Naive B cell (primary cell): ENCODE results near the gene WAPL. TPM values are rescaled to one million over a fixed set of nuclear protein-coding genes. Genes with fewer than 3 reads are reported as not detected.

Source experiments
- ATAC-seq, 2 donors: fragments of 150-1000 bp; cut with Tn5 transposase; 2 replicates each; pipeline ENCODE4 v1.10.0; 2021; ENCODE audit warnings: low read depth in 2 of 2, mild to moderate bottlenecking in 2 of 2, moderate library complexity in 2 of 2
- DNase-seq: peaks from one replicate; pipeline ENCODE4 v3.0.0; 2022
- H3K27ac Mint-ChIP-seq, 6 donors: one replicate each; pipeline ENCODE4 v1.8.0; 2020 to 2022; ENCODE audit warnings: mild to moderate bottlenecking in 6 of 6, mixed read lengths in 6 of 6, moderate library complexity in 5 of 6, inconsistent platforms in 2 of 6
- H3K27me3 Mint-ChIP-seq, 3 donors: one replicate each; pipeline ENCODE4 v1.8.0; 2021 to 2022; ENCODE audit warnings: mixed read lengths in 3 of 3, mild to moderate bottlenecking in 1 of 3
- H3K36me3 Mint-ChIP-seq, 2 donors: one replicate each; pipeline ENCODE4 v1.8.0; 2020 to 2022; ENCODE audit warnings: mixed read lengths in 2 of 2, inconsistent platforms in 1 of 2, mild to moderate bottlenecking in 1 of 2
- H3K4me1 Mint-ChIP-seq, 3 donors: one replicate each; pipeline ENCODE4 v1.8.0; 2020 to 2022; ENCODE audit warnings: mixed read lengths in 3 of 3, inconsistent platforms in 1 of 3, mild to moderate bottlenecking in 1 of 3, moderate library complexity in 1 of 3
- H3K4me3 Mint-ChIP-seq, 8 donors: one replicate each; pipeline ENCODE4 v1.8.0; 2020 to 2022; ENCODE audit warnings: mild to moderate bottlenecking in 8 of 8, mixed read lengths in 8 of 8, moderate library complexity in 8 of 8, inconsistent platforms in 2 of 8
- H3K9me3 Mint-ChIP-seq, 7 donors: one replicate each; pipeline ENCODE4 v1.8.0; 2020 to 2022; ENCODE audit warnings: mixed read lengths in 7 of 7, mild to moderate bottlenecking in 5 of 7, inconsistent platforms in 2 of 7, moderate library complexity in 1 of 7
- polyA plus RNA-seq, 6 donors: library from polyadenylated mRNA; unstranded; fragments of 300-500 nt; fragmentation: Illumina TruSeq; gene quantifications; one replicate each; pipeline ENCODE4 v1.2.3, GENCODE V29; 2021; ENCODE audit warnings: low read depth in 6 of 6

WAPL gene
- polyA plus RNA-seq, 6 donors from 2014 or later: 19.7 to 40.0 (median 32.7) TPM

DNA sequence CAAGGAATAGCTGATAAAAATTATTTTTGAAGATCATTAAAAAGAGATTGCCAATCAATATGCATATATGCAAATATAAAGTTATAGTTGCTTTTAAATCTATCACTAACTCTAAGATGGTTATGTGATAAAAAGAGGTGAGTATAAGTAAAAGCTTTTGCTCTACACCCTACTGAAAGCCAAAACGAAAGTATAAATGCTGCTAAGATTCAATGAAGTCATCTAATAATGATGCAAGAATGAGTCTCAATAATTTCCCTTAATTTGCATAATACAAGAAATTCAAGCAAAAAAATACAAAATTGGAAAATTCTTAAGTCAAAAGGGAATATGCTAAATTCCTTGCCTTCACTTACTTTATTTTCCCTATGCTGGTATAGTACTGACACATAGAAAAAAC, 75.2 kb downstream of the WAPL start:
- peaks cover 0 to 14% (median 11%) of the 10 kb centered on the region in 7 donors for H3K9me3 Mint-ChIP-seq
- peak overlapping the region in 3 of 6 donors; percentile 27 to 59 (median 32) for H3K27ac Mint-ChIP-seq
- no peak for DNase-seq
- H3K36me3 Mint-ChIP-seq: peaks cover 37 to 53% of the 10 kb centered on the region in 2 donors
- peaks cover 23 to 40% (median 30%) of the 10 kb centered on the region in 3 donors for H3K4me1 Mint-ChIP-seq
- H3K27me3 Mint-ChIP-seq: no peaks in the 10 kb centered on the region
- no peak for ATAC-seq
- H3K4me3 Mint-ChIP-seq: no peak overlapping the region

DNA sequence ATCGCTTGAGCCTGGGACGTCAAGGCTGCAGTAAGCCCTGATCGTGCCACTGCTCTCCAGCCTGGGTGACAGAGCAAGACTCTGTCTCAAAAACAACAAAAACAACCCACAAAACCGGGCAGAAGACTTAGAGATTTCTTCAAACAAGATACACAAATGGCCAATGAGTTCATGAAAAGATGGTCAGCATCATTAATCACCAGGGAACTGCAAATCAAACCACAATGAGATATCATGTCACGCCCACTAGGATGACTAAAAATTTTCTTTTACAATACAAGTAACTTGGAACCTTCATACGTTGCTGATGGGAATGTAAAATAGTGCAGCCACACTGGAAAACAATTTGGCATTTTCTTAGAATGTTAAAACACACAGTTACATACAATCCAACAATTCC, 77.7 kb downstream of the WAPL start:
- no peaks in the 10 kb centered on the region for H3K9me3 Mint-ChIP-seq
- ATAC-seq: no peak
- no peak for DNase-seq
- peaks cover 35 to 49% of the 10 kb centered on the region in 2 donors for H3K36me3 Mint-ChIP-seq
- H3K4me3 Mint-ChIP-seq: no peak overlapping the region
- no peak overlapping the region for H3K27ac Mint-ChIP-seq
- H3K4me1 Mint-ChIP-seq: peaks cover 8 to 18% (median 18%) of the 10 kb centered on the region in 3 donors
- H3K27me3 Mint-ChIP-seq: no peaks in the 10 kb centered on the region

DNA sequence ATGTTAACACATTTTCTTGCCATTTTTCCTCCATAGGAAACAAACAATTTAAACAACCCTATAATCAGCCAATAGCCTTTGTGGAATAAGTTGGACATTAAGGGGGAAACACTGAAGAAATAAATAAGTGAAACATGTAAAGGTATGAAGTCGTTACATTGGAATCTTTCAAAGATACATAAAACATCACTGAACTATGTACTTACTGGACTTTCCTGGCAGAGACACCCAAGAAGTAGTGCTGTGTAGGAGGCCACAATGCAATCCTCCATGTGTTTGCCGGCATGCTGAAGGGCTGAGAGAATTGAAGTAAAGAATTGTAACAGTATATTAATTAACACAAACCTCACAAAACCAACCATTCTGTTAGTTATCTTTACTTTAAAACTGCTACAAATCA, 78.5 kb downstream of the WAPL start:
- DNase-seq (no peak), ATAC-seq (no peak)
- peaks cover 34 to 48% of the 10 kb centered on the region in 2 donors for H3K36me3 Mint-ChIP-seq
- H3K4me3 Mint-ChIP-seq: no peak overlapping the region
- no peaks in the 10 kb centered on the region for H3K9me3 Mint-ChIP-seq
- no peaks in the 10 kb centered on the region for H3K27me3 Mint-ChIP-seq
- no peak overlapping the region for H3K27ac Mint-ChIP-seq
- H3K4me1 Mint-ChIP-seq: peaks cover 8 to 18% (median 15%) of the 10 kb centered on the region in 3 donors

DNA sequence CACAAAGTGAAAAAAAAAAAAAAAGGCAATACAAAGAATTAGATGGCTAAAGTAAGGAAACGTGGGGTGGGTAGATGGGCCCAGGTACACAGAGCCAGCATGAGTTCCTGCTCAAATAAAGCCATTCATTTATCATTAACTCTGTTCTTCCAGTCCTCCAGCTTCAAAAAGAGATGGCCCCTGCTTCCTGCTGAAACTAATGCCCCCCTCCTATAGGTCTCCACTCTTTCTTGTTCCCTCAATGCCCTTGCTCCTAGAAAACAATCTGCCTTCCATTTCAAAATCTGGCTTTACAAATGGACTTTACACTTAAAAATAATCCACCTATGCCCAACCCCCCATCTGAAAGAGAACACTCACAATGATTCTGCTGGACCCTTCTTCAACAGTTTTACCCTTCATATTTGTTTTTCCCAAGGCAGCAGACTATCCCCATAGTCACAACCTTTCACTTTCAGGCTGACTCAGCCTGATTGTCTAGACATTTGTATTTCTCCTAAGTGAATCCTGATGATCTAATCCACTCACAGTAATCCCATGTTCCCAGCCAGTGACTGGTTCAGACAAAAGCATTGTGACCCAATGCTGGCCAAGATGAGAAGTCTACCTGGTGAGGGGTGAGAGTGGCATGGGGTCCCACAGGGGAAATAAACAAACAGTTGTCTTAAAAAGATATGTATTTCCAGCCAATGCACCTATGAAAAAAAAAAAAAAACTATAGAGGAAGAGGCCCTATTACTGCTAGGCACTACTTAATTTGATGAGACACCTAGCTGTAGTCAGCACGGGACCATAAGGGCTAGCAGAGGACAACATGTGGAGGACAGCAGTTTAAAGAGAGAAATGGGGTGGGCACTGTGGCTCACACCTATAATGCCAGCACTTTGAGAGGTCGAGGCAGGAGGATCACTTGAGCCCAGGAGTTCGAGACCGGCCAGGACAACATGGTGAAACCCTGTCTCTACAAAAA, 80.4 kb downstream of the WAPL start:
- peak overlapping the region in 2 of 6 donors; percentile 52 to 57 for H3K27ac Mint-ChIP-seq
- peaks cover 31 to 45% of the 10 kb centered on the region in 2 donors for H3K36me3 Mint-ChIP-seq

DNA sequence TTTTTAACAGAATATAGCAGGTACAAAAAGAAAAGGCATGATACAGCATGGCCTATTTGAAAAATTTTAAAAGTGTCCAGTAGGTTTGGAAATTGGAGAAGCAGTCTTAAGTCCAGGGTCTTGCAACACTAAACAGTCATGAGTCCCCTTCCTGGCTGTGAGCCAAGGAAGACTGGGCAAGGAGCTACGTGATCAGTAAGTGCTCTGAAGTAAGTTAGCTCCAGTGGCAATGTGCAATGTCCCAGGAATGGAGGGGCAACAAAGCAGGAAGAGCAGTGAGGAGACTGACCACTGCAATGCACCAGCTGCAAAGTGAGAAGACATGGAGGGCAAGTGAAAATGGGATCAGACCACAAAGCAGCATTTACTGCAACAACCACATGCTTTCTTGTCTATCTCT, 82.0 kb downstream of the WAPL start:
- Mint-ChIP-seq H3K27ac (peak overlapping the region in 1 of 6 donors; percentile 60), H3K27me3 (no peaks in the 10 kb centered on the region), H3K4me3 (no peak overlapping the region), H3K36me3 (peaks cover 26 to 36% of the 10 kb centered on the region in 2 donors), H3K9me3 (no peaks in the 10 kb centered on the region), H3K4me1 (peaks cover 0 to 10% (median 3%) of the 10 kb centered on the region in 3 donors)
- no peak for DNase-seq
- no peak for ATAC-seq

More for the DNA sequence above, 80.4 kb downstream of the WAPL start:
- ATAC-seq: no peak
- no peak for DNase-seq
- Mint-ChIP-seq H3K4me1 (peaks cover 1 to 10% (median 3%) of the 10 kb centered on the region in 3 donors), H3K9me3 (no peaks in the 10 kb centered on the region), H3K4me3 (no peak overlapping the region), H3K27me3 (no peaks in the 10 kb centered on the region)

DNA sequence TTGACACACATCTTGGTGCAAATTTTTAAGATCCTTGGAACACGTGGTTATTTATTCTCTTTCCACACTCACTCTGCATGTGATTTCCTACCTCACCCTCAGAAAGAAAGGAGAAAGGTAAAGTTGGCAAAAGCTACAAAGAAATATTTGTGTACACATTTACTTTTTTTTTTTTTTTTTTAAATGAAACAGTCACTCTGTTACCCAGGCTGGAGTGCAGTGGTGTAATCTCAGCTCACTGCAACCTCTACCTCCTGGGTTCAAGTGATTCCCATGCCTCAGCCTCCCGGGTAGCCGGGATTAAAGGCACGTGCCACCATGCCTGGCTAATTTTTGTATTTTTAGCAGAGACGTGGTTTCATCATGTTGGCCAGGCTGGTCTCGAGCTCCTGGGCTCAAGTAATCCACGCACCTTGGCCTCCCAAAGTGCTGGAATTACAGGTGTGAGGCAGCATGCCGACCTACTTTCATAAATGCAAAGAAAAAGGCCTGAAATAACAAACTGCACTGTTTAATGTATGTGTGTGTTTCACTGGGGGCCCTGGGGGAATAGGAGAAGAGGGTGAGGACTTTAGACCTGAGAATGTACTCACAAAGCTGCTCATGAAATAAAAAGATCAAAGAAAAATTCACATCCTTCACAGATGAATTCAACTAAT, 83.4 kb downstream of the WAPL start:
- Mint-ChIP-seq H3K4me3 (no peak overlapping the region), H3K4me1 (peaks cover 0 to 10% (median 3%) of the 10 kb centered on the region in 3 donors), H3K9me3 (no peaks in the 10 kb centered on the region), H3K27ac (peak overlapping the region in 2 of 6 donors; percentile 12 to 60), H3K27me3 (no peaks in the 10 kb centered on the region), H3K36me3 (peaks cover 26 to 34% of the 10 kb centered on the region in 2 donors)
- DNase-seq: no peak
- no peak for ATAC-seq

DNA sequence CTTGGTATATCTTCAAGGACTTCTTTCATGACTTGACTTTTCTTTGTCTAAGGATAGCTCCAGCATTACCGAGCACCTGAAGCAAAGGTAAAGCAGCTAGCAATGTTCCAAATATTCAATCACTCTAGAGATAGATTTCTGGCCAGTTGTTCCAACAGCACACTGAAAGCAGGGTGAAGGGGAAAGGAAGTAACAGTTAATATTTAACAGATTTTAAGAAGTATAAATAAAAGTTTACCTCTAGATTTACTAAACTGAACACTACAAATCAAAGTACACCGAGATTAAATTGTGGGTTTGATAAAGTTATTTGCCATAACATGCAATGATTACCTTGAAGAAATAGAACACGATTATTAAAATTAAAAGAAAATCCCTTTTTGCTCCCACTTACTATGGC, 84.1 kb downstream of the WAPL start:
- peaks cover 26 to 30% of the 10 kb centered on the region in 2 donors for H3K36me3 Mint-ChIP-seq
- DNase-seq: no peak

DNA sequence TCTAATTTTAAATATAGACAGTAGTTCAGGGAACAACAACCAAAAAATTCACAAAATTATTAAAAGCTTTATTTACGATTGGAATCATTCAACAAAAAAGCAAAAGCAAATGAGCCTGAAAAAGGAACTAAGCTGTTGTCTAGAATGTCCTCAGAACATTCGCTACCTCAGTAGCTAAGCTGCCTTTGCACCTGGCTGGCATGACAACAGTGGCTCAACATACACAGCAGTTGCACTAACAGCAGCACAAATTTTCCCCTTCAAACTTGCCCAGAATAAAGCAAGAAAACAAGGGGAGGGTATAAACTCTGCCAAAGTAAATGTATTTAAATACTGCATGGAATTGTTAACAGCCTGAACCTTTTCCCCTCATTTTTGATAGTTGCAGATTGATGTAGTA, 84.6 kb downstream of the WAPL start:
- peaks cover 26 to 30% of the 10 kb centered on the region in 2 donors for H3K36me3 Mint-ChIP-seq
- H3K27ac Mint-ChIP-seq: no peak overlapping the region

More for the DNA sequence above, 84.1 kb downstream of the WAPL start:
- Mint-ChIP-seq H3K4me3 (no peak overlapping the region), H3K9me3 (no peaks in the 10 kb centered on the region), H3K4me1 (peaks cover 0 to 10% (median 3%) of the 10 kb centered on the region in 3 donors), H3K27ac (no peak overlapping the region), H3K27me3 (no peaks in the 10 kb centered on the region)
- no peak for ATAC-seq

DNA sequence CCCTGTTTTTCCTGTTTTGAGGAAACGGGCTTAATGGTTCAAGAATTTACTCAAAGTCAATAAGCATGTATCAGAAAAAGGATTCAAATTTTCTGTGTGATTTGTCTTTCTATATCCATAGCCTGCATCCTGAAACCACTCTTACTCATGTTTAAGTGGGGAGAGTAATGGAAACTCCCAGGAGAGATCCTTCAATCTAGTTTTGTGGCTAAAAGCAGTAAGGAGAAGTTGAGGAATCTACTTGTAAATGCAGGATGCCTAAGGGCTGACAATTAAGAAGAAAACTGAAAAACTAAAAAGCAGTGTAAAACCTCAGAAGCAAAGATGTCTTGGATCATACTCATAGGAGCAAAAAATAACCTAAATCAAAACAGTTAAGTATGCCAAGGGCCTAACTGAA, 86.9 kb downstream of the WAPL start:
- DNase-seq: no peak
- Mint-ChIP-seq H3K4me1 (no peaks in the 10 kb centered on the region), H3K27ac (no peak overlapping the region), H3K4me3 (no peak overlapping the region), H3K36me3 (peaks cover 7 to 12% of the 10 kb centered on the region in 2 donors), H3K9me3 (no peaks in the 10 kb centered on the region), H3K27me3 (no peaks in the 10 kb centered on the region)
- no peak for ATAC-seq

More for the DNA sequence above, 84.6 kb downstream of the WAPL start:
- Mint-ChIP-seq H3K27me3 (no peaks in the 10 kb centered on the region), H3K4me3 (no peak overlapping the region), H3K4me1 (peaks cover 0 to 10% (median 3%) of the 10 kb centered on the region in 3 donors), H3K9me3 (no peaks in the 10 kb centered on the region)
- ATAC-seq: no peak
- DNase-seq: no peak

DNA sequence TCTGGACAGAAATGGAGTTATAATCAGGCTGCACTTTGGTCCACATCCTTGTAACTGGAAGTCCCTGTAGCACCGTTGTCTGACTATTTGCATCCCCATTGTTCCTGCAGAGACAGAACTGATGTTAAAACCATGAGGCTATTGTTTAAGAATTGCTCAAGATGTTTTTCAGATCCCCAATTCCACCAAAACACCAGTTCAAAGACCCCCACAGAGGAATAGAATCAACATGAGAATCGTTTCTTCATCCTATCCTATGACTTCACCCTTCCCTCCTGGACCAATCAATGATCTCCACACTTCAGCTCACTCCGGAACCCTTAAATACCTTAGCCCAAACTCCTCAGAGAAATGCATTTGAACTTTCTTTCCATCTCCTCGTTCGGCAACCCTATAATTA, 97.9 kb downstream of the WAPL start:
- H3K4me3 Mint-ChIP-seq: no peak overlapping the region
- H3K36me3 Mint-ChIP-seq: no peaks in the 10 kb centered on the region
- H3K4me1 Mint-ChIP-seq: peaks cover 0 to 3% (median 2%) of the 10 kb centered on the region in 3 donors
- DNase-seq: no peak
- ATAC-seq: no peak
- peaks cover 0 to 2% (median 0%) of the 10 kb centered on the region in 7 donors for H3K9me3 Mint-ChIP-seq
- peak overlapping the region in 1 of 6 donors; percentile 2 for H3K27ac Mint-ChIP-seq
- peaks cover 0 to 16% (median 10%) of the 10 kb centered on the region in 3 donors for H3K27me3 Mint-ChIP-seq

DNA sequence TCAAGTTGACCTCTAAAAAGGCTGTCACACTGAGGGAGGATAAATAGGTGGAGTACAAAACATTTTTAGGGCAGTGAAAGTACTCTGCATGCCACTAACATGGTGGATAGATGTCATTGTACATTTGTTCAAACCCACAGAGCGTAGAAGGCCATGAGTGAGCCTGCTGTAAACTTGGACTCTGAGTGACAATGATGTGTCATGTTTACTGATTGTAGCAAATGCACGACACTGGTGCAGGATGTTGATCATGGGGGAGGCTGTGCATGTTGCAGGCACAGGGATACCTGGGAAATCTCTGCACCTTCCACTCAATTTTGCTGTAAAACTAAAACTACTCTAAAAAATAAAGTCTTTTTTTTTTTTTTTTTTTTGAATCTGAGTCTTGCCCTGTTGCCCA, 102.5 kb downstream of the WAPL start:
- ATAC-seq (no peak), DNase-seq (no peak)
- peaks cover 0 to 2% (median 0%) of the 10 kb centered on the region in 7 donors for H3K9me3 Mint-ChIP-seq
- H3K36me3 Mint-ChIP-seq: no peaks in the 10 kb centered on the region
- H3K4me3 Mint-ChIP-seq: no peak overlapping the region
- peaks cover 4 to 32% (median 32%) of the 10 kb centered on the region in 3 donors for H3K4me1 Mint-ChIP-seq
- no peak overlapping the region for H3K27ac Mint-ChIP-seq
- peaks cover 0 to 18% (median 10%) of the 10 kb centered on the region in 3 donors for H3K27me3 Mint-ChIP-seq

DNA sequence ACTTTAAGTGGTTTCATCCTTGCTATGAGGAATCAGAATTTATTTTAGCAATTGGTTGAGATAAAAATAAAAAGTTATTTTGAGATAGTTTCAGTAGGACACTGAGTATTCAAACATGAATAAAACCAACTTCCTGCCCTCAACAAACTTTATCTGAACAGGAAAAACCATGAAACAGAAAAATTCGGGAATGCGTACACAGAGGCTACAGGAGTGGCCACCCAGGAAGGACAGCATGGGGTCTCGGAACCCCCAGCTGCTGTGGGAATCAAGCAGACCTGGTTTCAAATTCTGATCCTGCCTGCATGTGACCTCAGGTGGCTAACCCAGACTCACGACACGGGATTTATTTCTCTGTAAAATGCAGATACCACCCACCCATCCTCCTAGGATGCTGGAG, 106.0 kb downstream of the WAPL start:
- Mint-ChIP-seq H3K9me3 (peaks cover 0 to 6% (median 0%) of the 10 kb centered on the region in 7 donors), H3K4me3 (no peak overlapping the region), H3K36me3 (peaks cover 0 to 8% of the 10 kb centered on the region in 2 donors), H3K4me1 (peaks cover 23 to 64% (median 60%) of the 10 kb centered on the region in 3 donors), H3K27me3 (peaks cover 0 to 11% (median 0%) of the 10 kb centered on the region in 3 donors), H3K27ac (no peak overlapping the region)
- no peak for DNase-seq
- ATAC-seq: no peak

DNA sequence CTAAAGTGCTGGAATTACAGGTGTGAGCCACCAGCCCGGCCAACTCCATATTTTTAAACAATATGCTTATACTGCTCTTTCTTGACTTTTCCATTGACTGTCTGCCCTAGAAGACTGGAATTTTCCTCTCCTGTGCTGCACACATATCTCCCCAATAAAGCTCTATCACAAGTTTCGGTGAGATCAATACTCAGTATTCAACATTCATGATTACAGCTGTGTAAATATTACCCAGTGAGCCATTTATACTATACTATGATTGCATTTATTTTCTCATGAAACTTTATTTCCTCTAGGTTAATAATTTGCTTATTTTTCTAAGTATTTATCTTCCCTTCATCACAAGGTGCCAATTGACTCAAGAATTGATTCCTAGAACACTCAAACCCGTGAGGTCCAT, 106.5 kb downstream of the WAPL start:
- ATAC-seq (no peak), DNase-seq (no peak)
- Mint-ChIP-seq H3K4me1 (peaks cover 24 to 68% (median 61%) of the 10 kb centered on the region in 3 donors), H3K27ac (no peak overlapping the region), H3K4me3 (peak overlapping the region in 5 of 8 donors; percentile 1 to 57 (median 7)), H3K9me3 (peaks cover 0 to 6% (median 0%) of the 10 kb centered on the region in 7 donors), H3K36me3 (peaks cover 0 to 8% of the 10 kb centered on the region in 2 donors), H3K27me3 (peaks cover 0 to 7% (median 0%) of the 10 kb centered on the region in 3 donors)
